MM.1S (cell line): Measurements from ENCODE around the gene HOXC11.

Source experiments
- DNase-seq: peaks from one replicate; pipeline ENCODE4 v3.0.0-alpha.2; 2015
- H2AFZ ChIP-seq: fragments of 300-600 bp; sonication (generic); 2 replicates; pipeline ENCODE4 v1.6.0; 2016; ENCODE audit warnings: antibody characterized with exemption, low read length
- H3F3A ChIP-seq: fragments of 300-600 bp; sonication (generic); 2 replicates; pipeline ENCODE4 v1.6.1; 2016; ENCODE audit warnings: mild to moderate bottlenecking, antibody characterized with exemption, low read length, moderate library complexity, mixed read lengths; ENCODE audit not compliant: insufficient read depth
- H3K27ac ChIP-seq: fragments of 300-600 bp; sonication (generic); 2 replicates; pipeline ENCODE4 v1.5.1; 2016; ENCODE audit warnings: mild to moderate bottlenecking, low read length
- H3K27me3 ChIP-seq: fragments of 300-600 bp; sonication (generic); replicated peaks from 2 replicates; pipeline ENCODE4 v1.6.0; 2016; ENCODE audit warnings: low read length; ENCODE audit not compliant: insufficient read depth
- H3K36me3 ChIP-seq: fragments of 300-600 bp; sonication (generic); replicated peaks from 2 replicates; pipeline ENCODE4 v1.6.1; 2016; ENCODE audit warnings: mild to moderate bottlenecking, low read length, mixed read lengths; ENCODE audit not compliant: insufficient read depth
- H3K4me1 ChIP-seq: fragments of 300-600 bp; sonication (generic); 2 replicates; pipeline ENCODE4 v1.6.1; 2016; ENCODE audit warnings: low read length, mixed read lengths
- H3K4me2 ChIP-seq: fragments of 300-600 bp; sonication (generic); 2 replicates; pipeline ENCODE4 v1.6.0; 2016; ENCODE audit warnings: low read depth, low read length
- H3K4me3 ChIP-seq: fragments of 300-600 bp; sonication (generic); 2 replicates; pipeline ENCODE4 v1.5.1; 2016; ENCODE audit warnings: low read length, mixed read lengths
- H3K79me2 ChIP-seq: fragments of 300-600 bp; sonication (generic); 2 replicates; pipeline ENCODE4 v1.6.1; 2016; ENCODE audit warnings: mixed run types, low read length, mixed read lengths
- H3K9ac ChIP-seq: fragments of 300-600 bp; sonication (generic); 2 replicates; pipeline ENCODE4 v1.6.1; 2016; ENCODE audit warnings: low read length, mixed read lengths
- H3K9me2 ChIP-seq: fragments of 300-600 bp; sonication (generic); replicated peaks from 2 replicates; pipeline ENCODE4 v1.6.1; 2016; ENCODE audit warnings: mild to moderate bottlenecking, low read length, mixed read lengths; ENCODE audit not compliant: insufficient read depth
- H3K9me3 ChIP-seq: fragments of 300-600 bp; sonication (generic); replicated peaks from 2 replicates; pipeline ENCODE4 v1.6.1; 2016; ENCODE audit warnings: mild to moderate bottlenecking, low read length, mixed read lengths; ENCODE audit not compliant: insufficient read depth
- H4K20me1 ChIP-seq: fragments of 300-600 bp; sonication (generic); 2 replicates; pipeline ENCODE4 v1.6.1; 2016; ENCODE audit warnings: mild to moderate bottlenecking, low read length, moderate library complexity, mixed read lengths; ENCODE audit not compliant: insufficient read depth
- EZH2 ChIP-seq: fragments of 300-600 bp; sonication (generic); optimal IDR thresholded peaks from 2 replicates; pipeline ENCODE3; 2017; ENCODE audit warnings: low read depth, mild to moderate bottlenecking, antibody characterized with exemption, low read length, mixed read lengths
- EZH2phosphoT487 ChIP-seq: fragments of 300-600 bp; sonication (generic); IDR thresholded peaks from 2 replicates; pipeline ENCODE4 v1.6.1; 2018; ENCODE audit warnings: antibody characterized with exemption, low read length
- TF ChIP-seq, protein P1 (sequence below): fragments of 300-600 bp; sonication (generic); IDR thresholded peaks from 2 replicates; pipeline ENCODE4 v1.5.1; 2016; ENCODE audit warnings: antibody characterized with exemption, low read length, mixed read lengths

HOXC11 gene

DNA sequence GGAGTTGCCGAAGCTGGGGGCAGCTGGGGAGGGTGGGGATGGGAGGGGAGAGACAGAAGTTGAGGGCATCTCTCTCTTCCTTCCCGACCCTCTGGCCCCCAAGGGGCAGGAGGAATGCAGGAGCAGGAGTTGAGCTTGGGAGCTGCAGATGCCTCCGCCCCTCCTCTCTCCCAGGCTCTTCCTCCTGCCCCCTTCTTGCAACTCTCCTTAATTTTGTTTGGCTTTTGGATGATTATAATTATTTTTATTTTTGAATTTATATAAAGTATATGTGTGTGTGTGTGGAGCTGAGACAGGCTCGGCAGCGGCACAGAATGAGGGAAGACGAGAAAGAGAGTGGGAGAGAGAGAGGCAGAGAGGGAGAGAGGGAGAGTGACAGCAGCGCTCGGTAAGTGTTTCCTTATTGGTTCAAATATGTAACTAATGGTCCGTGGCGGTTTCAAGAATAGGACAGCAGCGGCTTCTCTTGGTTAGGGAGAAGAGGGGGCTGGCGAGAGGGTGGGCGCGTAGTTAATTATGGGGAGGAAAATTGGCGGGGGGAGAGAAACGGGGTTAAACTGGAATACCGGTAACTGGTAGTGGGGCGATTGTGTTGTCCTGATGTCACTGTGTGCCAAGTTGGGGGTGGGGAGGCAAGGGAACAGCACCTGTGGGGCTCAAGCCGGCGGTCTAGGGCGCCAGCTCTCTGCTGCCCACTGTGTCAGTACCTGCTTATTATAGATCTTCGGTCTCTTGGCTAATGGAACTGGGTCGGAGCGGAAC, 44.3 kb downstream of the HOXC11 start:
- Histone ChIP-seq H3K9ac (no peak overlapping the region), H3K79me2 (no peaks in the 10 kb centered on the region)
- DNase-seq: no peak

DNA sequence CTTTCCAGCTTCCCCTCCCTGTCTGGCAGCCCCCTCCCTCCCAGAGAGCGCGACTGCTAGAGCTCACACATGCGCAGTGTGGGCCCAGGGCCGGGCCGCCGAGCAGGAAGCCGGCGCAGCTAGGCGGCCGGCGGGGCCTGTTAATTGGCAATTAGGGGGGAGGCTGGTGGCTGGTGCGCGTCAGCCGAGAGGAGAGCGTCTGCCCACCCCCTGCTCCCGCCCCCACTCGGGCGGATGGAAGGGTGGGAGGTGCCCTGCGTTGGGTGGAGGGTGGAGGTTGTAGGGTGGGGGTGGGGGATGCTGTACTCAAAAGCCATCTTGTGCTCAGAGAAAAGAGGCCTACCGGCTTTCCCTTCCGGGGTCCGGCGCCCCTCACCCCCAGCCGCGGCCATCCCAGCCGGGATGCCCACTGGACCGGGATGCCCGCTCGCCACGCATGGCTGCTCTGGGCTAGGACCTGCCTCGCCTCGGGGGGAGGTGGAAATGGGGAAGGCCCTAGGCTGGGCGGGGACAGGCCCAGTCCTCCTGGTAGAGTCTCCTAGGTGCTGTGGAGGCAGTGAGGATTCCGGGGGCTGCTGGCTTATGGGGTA, 45.0 kb downstream of the HOXC11 start:
- Histone ChIP-seq H3K9me2 (no peaks in the 10 kb centered on the region), H3K9me3 (no peaks in the 10 kb centered on the region), H3K36me3 (no peaks in the 10 kb centered on the region), H2AFZ (peak overlapping the region; percentile 85), H3F3A (no peaks in the 10 kb centered on the region), H3K79me2 (no peaks in the 10 kb centered on the region), H3K27ac (no peak overlapping the region), H3K4me1 (no peaks in the 10 kb centered on the region), H3K4me3 (peak overlapping the region; percentile 69), H4K20me1 (no peaks in the 10 kb centered on the region), H3K4me2 (peak overlapping the region; percentile 85), H3K27me3 (peaks cover 83% of the 10 kb centered on the region), H3K9ac (no peak overlapping the region)
- DNase-seq: peak; percentile 56
- TF ChIP-seq EZH2 (no peak), EZH2phosphoT487 (no peak)
- TF ChIP-seq, protein P1, sequence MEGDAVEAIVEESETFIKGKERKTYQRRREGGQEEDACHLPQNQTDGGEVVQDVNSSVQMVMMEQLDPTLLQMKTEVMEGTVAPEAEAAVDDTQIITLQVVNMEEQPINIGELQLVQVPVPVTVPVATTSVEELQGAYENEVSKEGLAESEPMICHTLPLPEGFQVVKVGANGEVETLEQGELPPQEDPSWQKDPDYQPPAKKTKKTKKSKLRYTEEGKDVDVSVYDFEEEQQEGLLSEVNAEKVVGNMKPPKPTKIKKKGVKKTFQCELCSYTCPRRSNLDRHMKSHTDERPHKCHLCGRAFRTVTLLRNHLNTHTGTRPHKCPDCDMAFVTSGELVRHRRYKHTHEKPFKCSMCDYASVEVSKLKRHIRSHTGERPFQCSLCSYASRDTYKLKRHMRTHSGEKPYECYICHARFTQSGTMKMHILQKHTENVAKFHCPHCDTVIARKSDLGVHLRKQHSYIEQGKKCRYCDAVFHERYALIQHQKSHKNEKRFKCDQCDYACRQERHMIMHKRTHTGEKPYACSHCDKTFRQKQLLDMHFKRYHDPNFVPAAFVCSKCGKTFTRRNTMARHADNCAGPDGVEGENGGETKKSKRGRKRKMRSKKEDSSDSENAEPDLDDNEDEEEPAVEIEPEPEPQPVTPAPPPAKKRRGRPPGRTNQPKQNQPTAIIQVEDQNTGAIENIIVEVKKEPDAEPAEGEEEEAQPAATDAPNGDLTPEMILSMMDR: no peak

More for the DNA sequence above, 44.3 kb downstream of the HOXC11 start:
- peak overlapping the region; percentile 85 for H2AFZ ChIP-seq
- H3F3A ChIP-seq: no peaks in the 10 kb centered on the region
- H3K9me2 ChIP-seq: no peaks in the 10 kb centered on the region
- no peaks in the 10 kb centered on the region for H3K36me3 ChIP-seq
- H3K27me3 ChIP-seq: peaks cover 83% of the 10 kb centered on the region
- peak overlapping the region; percentile 69 for H3K4me3 ChIP-seq
- no peaks in the 10 kb centered on the region for H3K4me1 ChIP-seq
- H3K9me3 ChIP-seq: no peaks in the 10 kb centered on the region
- H3K4me2 ChIP-seq: peak overlapping the region; percentile 85
- TF ChIP-seq, protein P1: no peak
- peak; percentile 27 for TF ChIP-seq EZH2
- no peaks in the 10 kb centered on the region for H4K20me1 ChIP-seq
- no peak overlapping the region for H3K27ac ChIP-seq

DNA sequence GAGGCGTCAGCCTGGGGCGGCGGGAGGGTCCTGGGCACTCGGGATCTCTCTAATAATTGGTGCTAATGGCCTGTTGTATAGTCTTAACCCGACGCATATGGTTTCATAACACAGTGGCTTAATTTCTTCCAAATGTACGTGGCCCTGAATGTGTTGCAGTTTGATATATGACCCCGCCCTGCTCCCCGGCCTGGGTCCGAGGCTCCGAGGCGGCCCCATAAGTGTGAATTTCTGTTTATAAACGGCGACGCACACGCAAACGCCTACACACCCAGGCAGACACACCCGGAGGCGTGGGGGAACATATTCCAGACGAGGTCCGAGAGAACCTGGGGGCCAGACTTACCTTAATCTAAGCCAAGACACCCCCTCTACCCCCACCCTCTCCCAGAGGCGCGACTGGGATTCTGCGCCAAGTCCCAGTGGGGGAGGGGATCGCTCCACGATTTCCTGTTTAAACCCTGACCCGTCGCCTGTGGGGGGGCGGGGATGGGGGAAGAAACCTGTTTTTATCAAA, 45.6 kb downstream of the HOXC11 start:
- no peaks in the 10 kb centered on the region for H3K9me3 ChIP-seq
- no peaks in the 10 kb centered on the region for H3K36me3 ChIP-seq
- peak overlapping the region; percentile 85 for H2AFZ ChIP-seq
- peaks cover 83% of the 10 kb centered on the region for H3K27me3 ChIP-seq
- TF ChIP-seq EZH2phosphoT487 (no peak), EZH2 (no peak)
- TF ChIP-seq, protein P1: no peak
- no peaks in the 10 kb centered on the region for H3K4me1 ChIP-seq
- no peaks in the 10 kb centered on the region for H3K9me2 ChIP-seq
- peak overlapping the region; percentile 69; the same call in 1 of the 2 replicates for H3K4me3 ChIP-seq
- no peak overlapping the region for H3K27ac ChIP-seq
- H3K9ac ChIP-seq: no peak overlapping the region
- peak overlapping the region; percentile 85; the same call in 1 of the 2 replicates for H3K4me2 ChIP-seq
- H4K20me1 ChIP-seq: no peaks in the 10 kb centered on the region
- H3F3A ChIP-seq: no peaks in the 10 kb centered on the region
- no peak for DNase-seq
- no peaks in the 10 kb centered on the region for H3K79me2 ChIP-seq
